Stomach smooth muscle (tissue), 2 donors: ENCODE results near the gene AP1G1.

ENCODE experiments used
- H3K27ac ChIP-seq: one replicate; pipeline ENCODE4 v1.7.0; 2013; ENCODE audit warnings: mild to moderate bottlenecking, low read length, inconsistent platforms
- H3K27me3 ChIP-seq, 2 donors: one replicate each; pipeline ENCODE4 v1.7.0; 2013; ENCODE audit warnings: low read length in 2 of 2; ENCODE audit not compliant: insufficient read depth in 2 of 2, control insufficient read depth in 1 of 2
- H3K36me3 ChIP-seq, 2 donors: one replicate each; pipeline ENCODE4 v1.7.0; 2013; ENCODE audit warnings: low read length in 2 of 2; ENCODE audit not compliant: control insufficient read depth in 2 of 2, insufficient read depth in 2 of 2
- H3K4me1 ChIP-seq: one replicate; pipeline ENCODE4 v1.7.0; 2013; ENCODE audit warnings: low read length; ENCODE audit not compliant: control insufficient read depth, insufficient read depth
- H3K4me3 ChIP-seq, 2 donors: one replicate each; pipeline ENCODE4 v1.7.0; 2013; ENCODE audit warnings: low read length in 2 of 2
- H3K9ac ChIP-seq, 2 donors: one replicate each; pipeline ENCODE4 v1.7.0; 2013; ENCODE audit warnings: low read length in 2 of 2, mild to moderate bottlenecking in 1 of 2
- H3K9me3 ChIP-seq, 2 donors: one replicate each; pipeline ENCODE4 v1.7.0; 2013; ENCODE audit warnings: low read length in 2 of 2; ENCODE audit not compliant: control insufficient read depth in 2 of 2
- donor health status: healthy.
- donor health status: Pancreatic carcinoma.

AP1G1 gene

DNA sequence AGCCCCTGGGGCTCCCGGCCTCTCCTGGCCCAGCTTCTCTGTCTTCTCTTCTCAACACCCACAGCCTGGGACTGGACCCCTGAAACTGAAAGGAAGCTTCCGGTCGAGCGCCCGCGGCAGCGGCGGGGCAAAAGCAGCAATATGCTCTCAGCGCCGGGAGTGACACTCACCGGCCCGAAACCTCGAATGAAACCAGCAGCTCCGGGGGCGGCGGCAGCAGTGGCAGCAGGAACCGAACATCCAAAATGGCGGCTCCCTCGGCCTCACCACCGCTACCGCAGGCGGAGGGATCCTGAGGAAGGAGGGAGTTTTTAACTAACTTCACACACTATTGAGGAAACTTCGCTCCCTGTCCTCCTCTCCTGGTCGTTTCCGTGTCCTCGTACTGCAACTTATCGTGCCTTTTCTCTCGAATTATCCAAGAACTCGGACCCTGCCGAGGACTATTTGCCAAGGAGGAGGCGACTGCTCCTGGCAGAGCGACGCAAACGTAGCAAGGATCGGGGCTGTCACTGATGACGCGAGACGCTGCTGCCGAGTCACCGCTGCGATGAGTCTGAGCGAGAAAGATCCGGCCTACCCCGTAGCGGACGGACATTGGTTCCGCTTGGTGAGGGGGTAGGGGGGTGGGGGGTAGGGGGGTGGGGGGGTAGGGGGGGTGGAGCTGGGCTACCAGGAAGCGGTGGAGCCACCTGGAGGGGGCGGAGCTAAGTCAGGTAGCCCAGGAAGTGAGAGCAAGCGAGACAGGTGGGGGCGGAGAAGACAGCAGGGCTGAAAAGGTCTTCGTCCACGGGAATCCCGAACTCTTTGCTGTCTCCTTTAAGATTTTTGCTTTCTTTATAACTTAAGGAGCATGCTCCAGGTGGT is at the start of gene AP1G1:
AP1G1 (minus strand) TSS at position 242 of the 867 bp plus-strand sequence. CDS start 19,355 bp downstream, outside the sequence.
- H3K4me1 ChIP-seq, result peaks cover 5% of the 10 kb centered on the region
- peak within 1 kb of the TSS; percentile 97 to 99 for H3K4me3 ChIP-seq
- no peaks in the 10 kb centered on the region for H3K27me3 ChIP-seq
- H3K27ac ChIP-seq, result peak within 1 kb of the TSS; percentile 98
- no peaks in the 10 kb centered on the region for H3K9me3 ChIP-seq
- no peaks in the 10 kb centered on the region for H3K36me3 ChIP-seq
- peak within 1 kb of the TSS; percentile 97 to 100 for H3K9ac ChIP-seq

DNA sequence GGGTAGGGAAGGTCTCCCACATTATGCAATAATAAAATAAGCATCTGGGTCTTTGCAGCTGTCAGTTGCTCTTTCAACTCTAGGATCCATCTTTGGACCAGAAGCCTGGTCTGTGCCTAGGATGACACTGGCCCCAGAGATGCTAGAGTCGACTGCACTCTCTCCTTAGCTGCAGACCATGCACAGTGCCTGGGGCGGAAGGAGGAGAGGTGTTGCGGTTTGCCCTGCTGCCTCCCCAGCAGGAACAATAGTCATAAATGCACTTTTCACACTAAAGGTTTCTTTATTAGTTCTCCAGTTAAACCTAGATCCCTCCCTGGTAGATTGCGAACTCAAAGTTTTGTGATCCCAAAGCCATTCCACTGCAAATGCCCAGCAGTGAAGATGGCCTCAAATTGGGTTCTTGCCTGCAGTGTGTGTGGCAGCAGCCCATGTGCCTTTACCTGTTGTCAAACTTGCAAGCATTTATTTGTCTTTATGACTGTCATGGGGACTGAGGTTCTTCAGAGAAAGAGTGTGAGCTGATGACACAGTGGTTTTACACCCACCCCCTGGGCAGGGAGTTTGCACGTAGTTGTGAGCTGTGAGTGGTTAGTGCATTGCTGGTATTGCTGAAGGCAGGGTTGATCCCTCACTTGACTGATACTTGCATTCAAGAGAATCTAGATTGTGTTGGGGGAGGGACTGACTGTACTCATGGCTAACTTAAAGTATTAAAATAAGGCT is 47.5 kb upstream of the AP1G1 start:
- Histone ChIP-seq H3K27ac (no peak overlapping the region), H3K27me3 (no peaks in the 10 kb centered on the region), H3K9me3 (no peaks in the 10 kb centered on the region), H3K9ac (no peak overlapping the region), H3K4me1 (peaks cover 13% of the 10 kb centered on the region), H3K4me3 (no peak overlapping the region), H3K36me3 (peaks cover 18 to 33% of the 10 kb centered on the region in 2 donors)

DNA sequence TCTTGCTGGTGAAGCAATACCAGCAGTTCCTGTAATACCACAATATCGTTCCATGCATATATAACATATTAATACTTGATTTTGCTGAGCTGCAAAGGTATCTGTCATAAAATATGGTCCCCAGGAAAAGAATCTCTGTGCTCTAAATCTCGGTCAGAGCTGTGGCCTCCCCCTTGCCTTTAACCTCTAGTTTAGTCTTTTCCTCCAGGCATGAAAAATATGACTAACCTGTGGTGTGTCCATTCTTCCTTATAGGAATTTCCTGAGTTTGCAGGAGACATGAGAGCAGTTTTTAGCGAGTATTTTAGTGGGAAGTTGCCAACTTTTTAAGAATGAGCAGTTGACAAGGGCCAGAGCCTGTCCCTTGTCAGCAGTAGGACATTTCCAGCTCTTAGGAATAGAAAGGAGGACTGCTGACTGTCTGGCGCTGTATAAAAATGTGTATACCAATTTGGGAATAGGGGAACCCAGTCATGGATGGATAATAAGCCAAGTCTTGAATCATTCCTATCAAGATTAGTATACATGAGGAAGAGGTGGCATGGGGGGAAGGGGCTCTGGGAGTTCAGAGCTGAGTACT is 45.8 kb upstream of the AP1G1 start:
- no peaks in the 10 kb centered on the region for H3K9me3 ChIP-seq
- no peak overlapping the region for H3K9ac ChIP-seq
- H3K27me3 ChIP-seq, result no peaks in the 10 kb centered on the region
- no peak overlapping the region for H3K4me3 ChIP-seq
- H3K4me1 ChIP-seq, result peaks cover 13% of the 10 kb centered on the region
- H3K36me3 ChIP-seq, result peaks cover 28 to 37% of the 10 kb centered on the region in 2 donors
- no peak overlapping the region for H3K27ac ChIP-seq

DNA sequence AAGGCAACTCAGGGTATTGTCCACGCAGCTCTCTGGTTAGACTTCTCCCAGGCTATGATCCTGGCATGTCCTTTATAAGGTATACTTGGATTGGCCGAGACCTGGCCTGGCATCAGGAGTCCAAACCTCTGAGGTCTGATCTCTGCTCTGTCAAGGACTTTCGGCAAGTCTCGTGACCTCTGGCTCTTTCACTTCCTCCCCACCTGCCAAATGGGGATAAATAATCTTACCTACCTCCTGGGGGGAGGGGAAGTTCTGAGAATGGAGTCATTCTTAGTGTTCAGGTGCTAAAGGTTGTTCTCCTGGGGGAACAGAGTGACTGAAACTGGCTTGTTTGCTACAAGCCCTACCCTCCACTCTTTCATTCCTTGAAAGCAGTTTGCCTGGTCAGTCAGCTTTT is 44.8 kb upstream of the AP1G1 start:
- peaks cover 27 to 44% of the 10 kb centered on the region in 2 donors for H3K36me3 ChIP-seq
- H3K9ac ChIP-seq, result no peak overlapping the region
- no peak overlapping the region for H3K27ac ChIP-seq
- no peak overlapping the region for H3K4me3 ChIP-seq
- H3K27me3 ChIP-seq, result no peaks in the 10 kb centered on the region
- H3K9me3 ChIP-seq, result no peaks in the 10 kb centered on the region
- peaks cover 12% of the 10 kb centered on the region for H3K4me1 ChIP-seq

DNA sequence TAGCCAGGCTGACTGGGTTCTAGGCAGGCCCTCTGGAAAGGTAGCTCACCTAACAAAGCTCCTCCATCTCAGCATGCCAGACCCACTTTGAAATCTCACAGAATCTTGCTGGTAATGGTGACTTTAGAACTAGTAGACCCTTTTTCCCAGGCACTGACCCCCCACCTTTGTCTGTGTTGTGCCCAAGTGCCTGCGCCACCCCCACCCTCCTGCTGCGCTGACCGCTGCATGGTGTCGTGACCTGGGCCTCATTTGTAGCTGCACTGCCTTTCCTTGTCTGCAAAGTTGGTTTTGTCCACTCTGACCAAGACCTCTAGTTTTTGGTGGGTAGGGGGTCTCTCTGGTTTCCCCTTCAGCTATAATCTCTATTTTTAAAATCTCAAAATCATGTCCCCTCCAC is 43.9 kb upstream of the AP1G1 start:
- H3K36me3 ChIP-seq, result peaks cover 27 to 44% of the 10 kb centered on the region in 2 donors
- H3K4me1 ChIP-seq, result peaks cover 10% of the 10 kb centered on the region
- no peaks in the 10 kb centered on the region for H3K9me3 ChIP-seq
- H3K4me3 ChIP-seq, result no peak overlapping the region
- H3K27ac ChIP-seq, result no peak overlapping the region
- H3K9ac ChIP-seq, result no peak overlapping the region
- H3K27me3 ChIP-seq, result no peaks in the 10 kb centered on the region

DNA sequence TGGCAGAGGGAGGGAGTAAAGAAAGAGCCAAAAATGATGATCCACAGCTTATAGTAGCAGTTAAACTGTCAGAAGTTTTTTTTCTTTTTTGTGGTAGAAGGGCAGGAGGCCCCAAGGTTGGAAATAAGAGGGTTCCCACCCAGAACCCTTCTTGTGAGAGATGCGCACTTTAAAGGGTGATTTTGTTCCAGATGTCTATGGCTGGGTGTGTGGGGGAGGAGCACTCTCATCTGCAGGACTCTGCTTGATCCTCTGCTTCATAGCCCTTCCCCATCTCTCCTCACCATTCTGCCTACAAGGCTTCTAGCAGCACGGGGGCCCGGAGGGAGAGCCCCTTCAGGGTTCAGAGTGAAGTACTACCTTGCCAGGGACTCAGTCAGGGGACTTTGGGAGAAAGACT is 43.5 kb upstream of the AP1G1 start:
- H3K4me3 ChIP-seq, result no peak overlapping the region
- peaks cover 10% of the 10 kb centered on the region for H3K4me1 ChIP-seq
- H3K36me3 ChIP-seq, result peaks cover 27 to 44% of the 10 kb centered on the region in 2 donors
- H3K27me3 ChIP-seq, result no peaks in the 10 kb centered on the region
- H3K27ac ChIP-seq, result no peak overlapping the region
- no peak overlapping the region for H3K9ac ChIP-seq
- no peaks in the 10 kb centered on the region for H3K9me3 ChIP-seq

DNA sequence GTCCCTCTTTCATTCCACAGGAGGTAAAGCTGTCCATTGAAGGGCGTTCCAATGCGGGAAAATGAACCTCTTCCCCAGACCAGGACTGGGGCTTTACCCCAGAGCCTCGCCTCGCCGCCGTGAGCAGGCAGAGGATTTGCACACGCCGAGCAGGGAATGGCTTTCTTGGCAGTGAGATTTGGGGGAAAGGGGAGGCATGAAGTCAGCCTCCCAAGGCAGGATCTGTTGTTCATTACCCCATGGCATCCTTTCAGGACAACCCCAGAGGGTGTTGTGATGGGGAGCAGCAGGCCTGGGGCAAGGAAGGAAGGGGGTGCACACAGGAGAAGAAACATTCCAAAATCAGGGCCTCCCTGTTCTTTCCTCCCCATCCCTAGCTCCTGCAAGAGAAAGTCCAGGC is 43.1 kb upstream of the AP1G1 start:
- no peaks in the 10 kb centered on the region for H3K27me3 ChIP-seq
- no peaks in the 10 kb centered on the region for H3K9me3 ChIP-seq
- H3K36me3 ChIP-seq, result peaks cover 27 to 44% of the 10 kb centered on the region in 2 donors
- H3K27ac ChIP-seq, result no peak overlapping the region
- H3K4me3 ChIP-seq, result no peak overlapping the region
- H3K4me1 ChIP-seq, result peaks cover 10% of the 10 kb centered on the region
- no peak overlapping the region for H3K9ac ChIP-seq

DNA sequence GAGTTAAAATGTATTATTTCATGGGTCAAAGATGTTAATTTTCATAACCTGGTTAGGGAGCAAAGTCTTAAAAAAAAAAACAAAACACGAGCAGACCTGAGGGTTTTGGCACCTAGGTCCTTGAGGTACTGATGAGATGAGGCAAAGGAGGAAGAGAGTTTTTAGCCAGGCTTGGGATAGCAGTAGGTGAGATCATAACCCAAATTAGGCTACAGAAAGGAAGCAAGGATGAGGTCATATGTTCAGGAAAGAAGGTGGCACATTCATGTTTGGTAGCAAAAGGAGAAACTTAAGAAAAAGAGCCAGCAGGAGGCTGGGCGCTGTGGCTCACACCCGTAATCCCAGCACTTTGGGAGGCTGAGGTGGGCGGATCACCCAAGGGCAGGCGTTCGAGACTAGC is 40.0 kb upstream of the AP1G1 start:
- no peaks in the 10 kb centered on the region for H3K27me3 ChIP-seq
- H3K9me3 ChIP-seq, result no peaks in the 10 kb centered on the region
- H3K9ac ChIP-seq, result no peak overlapping the region
- no peak overlapping the region for H3K27ac ChIP-seq
- H3K4me3 ChIP-seq, result no peak overlapping the region
- peaks cover 11% of the 10 kb centered on the region for H3K4me1 ChIP-seq
- peaks cover 27 to 33% of the 10 kb centered on the region in 2 donors for H3K36me3 ChIP-seq

DNA sequence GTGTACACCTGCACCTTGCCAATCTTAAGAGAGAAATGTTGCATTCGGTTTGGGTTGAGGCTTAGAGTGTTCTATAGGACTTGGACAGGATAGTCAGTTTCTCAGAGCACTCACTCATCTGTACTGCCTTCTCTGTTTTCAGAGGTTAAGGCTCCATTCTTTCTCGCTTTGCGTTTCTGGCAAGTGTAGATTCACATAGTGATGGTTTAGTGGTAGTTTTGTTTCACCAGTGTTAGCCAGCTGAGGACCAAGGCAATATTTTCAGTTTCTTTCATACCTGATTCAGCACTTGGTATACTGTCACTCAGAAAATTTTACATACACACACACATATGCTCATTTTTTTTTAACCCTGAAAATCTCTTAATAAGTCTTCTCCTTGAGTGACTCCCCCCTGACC is 38.5 kb upstream of the AP1G1 start:
- Histone ChIP-seq H3K36me3 (peaks cover 20 to 29% of the 10 kb centered on the region in 2 donors), H3K27me3 (no peaks in the 10 kb centered on the region), H3K27ac (no peak overlapping the region), H3K9ac (no peak overlapping the region), H3K4me3 (peak overlapping the region; percentile 73 to 94), H3K9me3 (no peaks in the 10 kb centered on the region), H3K4me1 (peaks cover 10% of the 10 kb centered on the region)

DNA sequence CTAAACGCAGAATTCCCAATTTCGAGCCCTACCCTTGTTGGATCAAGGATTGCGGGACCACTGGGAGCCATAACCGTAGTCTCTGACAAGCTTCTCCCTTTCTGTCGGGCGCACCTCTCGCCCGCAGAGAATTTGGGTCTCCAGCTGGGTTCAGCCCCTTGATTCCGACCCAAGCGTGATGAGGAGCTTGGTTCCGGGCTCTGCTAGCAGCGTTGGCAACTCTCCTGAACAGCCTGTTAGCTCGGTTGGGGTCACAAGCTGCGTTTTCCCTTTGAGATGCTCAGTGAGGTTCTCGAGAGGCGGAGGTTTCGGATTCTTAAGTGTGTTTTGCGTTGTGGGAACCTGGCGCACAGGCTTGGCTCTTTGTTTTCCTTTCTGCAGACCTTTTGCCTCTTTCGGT is 37.8 kb upstream of the AP1G1 start:
- Histone ChIP-seq H3K4me3 (peak overlapping the region; percentile 73 to 94), H3K9me3 (no peaks in the 10 kb centered on the region), H3K4me1 (peaks cover 10% of the 10 kb centered on the region), H3K27ac (peak overlapping the region; percentile 82), H3K27me3 (no peaks in the 10 kb centered on the region), H3K36me3 (peaks cover 17 to 23% of the 10 kb centered on the region in 2 donors), H3K9ac (peak overlapping the region; percentile 90 to 94)
